B cell (primary cell): ENCODE data around the gene CPEB3. TPM values are rescaled to one million over a fixed set of nuclear protein-coding genes. Genes with fewer than 3 reads are reported as not detected.

Experiments
- ATAC-seq: fragments of 200-7000 bp; cut with Tn5 transposase; one replicate; pipeline ENCODE4 v1.10.0; 2021; ENCODE audit warnings: low read depth, mild to moderate bottlenecking, moderate number of reproducible peaks, moderate library complexity
- CTCF ChIA-PET: fragments of 350-600 bp; sonication (Branson Sonifier 250); formaldehyde crosslinking; loops from one replicate; lab custom pipeline; 2021; ENCODE audit warnings: antibody characterized with exemption, inconsistent platforms; lab: Charles Lee
- POLR2A ChIA-PET: fragments of 350-600 bp; sonication (Branson Sonifier 250); formaldehyde crosslinking; loops from one replicate; lab custom pipeline; 2021; ENCODE audit warnings: antibody characterized with exemption; lab: Charles Lee
- DNase-seq: peaks from one replicate; pipeline ENCODE4 v3.0.0; 2013
- H2AFZ ChIP-seq: 2 replicates; pipeline ENCODE4 v1.6.1; 2012; ENCODE audit warnings: mild to moderate bottlenecking, low read depth, low read length; ENCODE audit not compliant: insufficient read depth, poor library complexity, severe bottlenecking
- H3K27ac ChIP-seq, 2 donors: 1 replicate in 1 of 2; 2 replicates in 1 of 2; pipeline ENCODE4 v1.5.1; 2012 to 2013; ENCODE audit warnings: low read length in 2 of 2, mild to moderate bottlenecking in 2 of 2, moderate library complexity in 1 of 2
- H3K27me3 ChIP-seq, 4 experiments: fragments of 200-600 bp in 1 of 4; sonication (generic) in 1 of 4; replicated peaks in 1 of 4; 1 replicate in 2 of 4; 2 replicates in 2 of 4; pipeline versions ENCODE4 v1.6.1 to v1.7.0; 2013 to 2016; ENCODE audit warnings: low read length in 3 of 4, mild to moderate bottlenecking in 2 of 4, mixed read lengths in 1 of 4, moderate library complexity in 1 of 4; ENCODE audit not compliant: insufficient read depth in 4 of 4, control insufficient read depth in 3 of 4; ENCODE audit errors: control extremely low read depth in 1 of 4
- H3K36me3 ChIP-seq, 2 experiments: replicated peaks in 1 of 2; 1 replicate in 1 of 2; 2 replicates in 1 of 2; pipeline versions ENCODE4 v1.6.1 to v1.7.1; 2013; ENCODE audit warnings: low read length in 1 of 2; ENCODE audit not compliant: insufficient read depth in 2 of 2, control insufficient read depth in 1 of 2; ENCODE audit errors: control extremely low read depth in 1 of 2, extremely low read depth in 1 of 2
- H3K4me1 ChIP-seq, 2 donors: fragments of 200-600 bp in 1 of 2; sonication (generic) in 1 of 2; 1 replicate in 1 of 2; 2 replicates in 1 of 2; pipeline versions ENCODE4 v1.5.1 to v1.6.1; 2013 to 2017; ENCODE audit warnings: low read length in 2 of 2; ENCODE audit not compliant: control insufficient read depth in 2 of 2, insufficient read depth in 2 of 2
- H3K4me2 ChIP-seq: replicated peaks from 2 replicates; pipeline ENCODE3; 2012; ENCODE audit warnings: mild to moderate bottlenecking, low read depth, low read length; ENCODE audit not compliant: poor library complexity, severe bottlenecking
- H3K4me3 ChIP-seq, 5 experiments: fragments of 200-600 bp in 1 of 5; sonication (generic) in 1 of 5; 1 replicate in 3 of 5; 2 replicates in 2 of 5; pipeline versions ENCODE4 v1.5.1 to v1.7.0; 2011 to 2016; ENCODE audit warnings: low read length in 4 of 5, mild to moderate bottlenecking in 4 of 5, low read depth in 2 of 5, control low read depth in 1 of 5, moderate library complexity in 1 of 5; ENCODE audit not compliant: insufficient read depth in 1 of 5; ENCODE audit errors: control extremely low read depth in 1 of 5, extremely low read depth in 1 of 5
- H3K79me2 ChIP-seq: fragments of 200-600 bp; sonication (generic); one replicate; pipeline ENCODE4 v1.6.0; 2016; ENCODE audit warnings: low read length; ENCODE audit not compliant: control insufficient read depth, insufficient read depth
- H3K9ac ChIP-seq: fragments of 200-600 bp; sonication (generic); 2 replicates; pipeline ENCODE4 v1.6.1; 2017; ENCODE audit warnings: mild to moderate bottlenecking, low read length, moderate library complexity
- H3K9me3 ChIP-seq, 3 donors: one replicate each; pipeline versions ENCODE4 v1.6.1 to v1.7.1; 2013; ENCODE audit warnings: low read length in 2 of 3; ENCODE audit not compliant: control insufficient read depth in 2 of 3, insufficient read depth in 1 of 3; ENCODE audit errors: control extremely low read depth in 1 of 3
- H4K20me1 ChIP-seq: 2 replicates; pipeline ENCODE4 v1.6.0; 2012; ENCODE audit warnings: mild to moderate bottlenecking, low read length; ENCODE audit not compliant: insufficient read depth, control insufficient read depth, poor library complexity, severe bottlenecking
- H3K27ac Mint-ChIP-seq: one replicate; pipeline ENCODE4 v1.8.0; 2021; ENCODE audit warnings: mixed read lengths
- H3K27me3 Mint-ChIP-seq: one replicate; pipeline ENCODE4 v1.8.0; 2021; ENCODE audit warnings: mixed read lengths
- H3K4me1 Mint-ChIP-seq: one replicate; pipeline ENCODE4 v1.8.0; 2021; ENCODE audit warnings: mixed read lengths
- H3K4me3 Mint-ChIP-seq: one replicate; pipeline ENCODE4 v1.8.0; 2021; ENCODE audit warnings: mixed read lengths
- H3K9me3 Mint-ChIP-seq: one replicate; pipeline ENCODE4 v1.8.0; 2022; ENCODE audit warnings: mixed read lengths; ENCODE audit not compliant: insufficient read depth
- EZH2 ChIP-seq: IDR thresholded peaks from 2 replicates; pipeline ENCODE4 v1.6.1; 2012; ENCODE audit warnings: borderline replicate concordance, low read depth, mild to moderate bottlenecking, moderate library complexity, low read length; ENCODE audit not compliant: insufficient read depth, poor library complexity, severe bottlenecking
- WGBS: methylation state at CpG from one replicate; pipeline ENCODE4 v1.1.5; 2013; ENCODE audit warnings: missing lambda C conversion rate; ENCODE audit not compliant: insufficient coverage; 5-methylcytosine and 5-hydroxymethylcytosine counted together
- intact Hi-C: fragments of 100-400 bp; cut with micrococcal nuclease; formaldehyde crosslinking; loops from one replicate; pipeline ENCODE4 v1.10.0; 2022
- polyA plus RNA-seq: library from polyadenylated mRNA; depleted of rRNA; stranded (reverse); fragments of >200 nt; gene quantifications from 2 replicates; pipeline ENCODE4 v1.2.3, GENCODE V29; 2012
- total RNA-seq, 2 donors: library from RNA; stranded (reverse); fragments of 120-200 nt in 1 of 2; gene quantifications; 1 replicate in 1 of 2; 2 replicates in 1 of 2; pipeline versions ENCODE4 v1.2.3 to v1.2.4, GENCODE V29; 2013 to 2022
- TF ChIP-seq, protein P1 (sequence below): fragments of 200-600 bp; IDR thresholded peaks from one replicate; pipeline ENCODE4 v1.8.0; 2022; ENCODE audit warnings: antibody characterized with exemption, mild to moderate bottlenecking

The CPEB3 gene
- total and polyA plus RNA-seq, 2 donors (not counting 1 experiment from before 2014, with no cell fraction given) = 1.6 to 6.7 TPM

DNA sequence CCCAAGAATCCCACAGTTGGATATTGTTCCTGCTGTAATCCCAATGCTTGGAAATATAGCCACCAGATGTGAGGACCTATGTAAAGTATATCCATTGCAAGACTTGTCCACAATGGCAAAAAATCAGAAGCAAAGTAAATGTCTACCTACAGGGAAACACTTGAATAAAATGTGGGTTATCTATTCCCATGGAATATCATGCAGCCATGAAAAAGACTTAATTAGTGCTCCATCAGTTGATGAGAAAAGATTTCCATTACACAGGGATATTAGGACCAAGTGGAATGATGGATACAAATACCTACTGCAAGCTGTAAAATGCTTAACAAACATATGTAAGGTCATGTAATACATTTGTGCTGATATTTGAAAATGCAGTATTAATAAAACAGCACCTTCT, 236.1 kb downstream of the CPEB3 start:
- H3K27me3 Mint-ChIP-seq = no peaks in the 10 kb centered on the region
- no peaks in the 10 kb centered on the region for H3K27me3 ChIP-seq
- intact Hi-C loops = no loop called here
- ChIA-PET CTCF (no interaction called here), POLR2A (no interaction called here)
- DNase-seq (no peak), ATAC-seq (no peak)
- no peaks in the 10 kb centered on the region for H3K9me3 Mint-ChIP-seq
- H3K36me3 ChIP-seq = peaks cover 2 to 11% of the 10 kb centered on the region in 2 experiments
- H3K27ac Mint-ChIP-seq = no peak overlapping the region
- H3K4me3 ChIP-seq = no peak overlapping the region
- no peaks in the 10 kb centered on the region for H3K9me3 ChIP-seq
- no peak overlapping the region for H2AFZ ChIP-seq
- H3K4me1 Mint-ChIP-seq = no peaks in the 10 kb centered on the region
- no peak overlapping the region for H3K4me3 Mint-ChIP-seq
- no peak overlapping the region for H3K9ac ChIP-seq
- no peak overlapping the region for H3K27ac ChIP-seq
- H3K4me1 ChIP-seq = no peaks in the 10 kb centered on the region
- no peak overlapping the region for H3K4me2 ChIP-seq
- H3K79me2 ChIP-seq = no peaks in the 10 kb centered on the region
- H4K20me1 ChIP-seq = no peaks in the 10 kb centered on the region
- no peak for TF ChIP-seq EZH2
- TF ChIP-seq, protein P1, sequence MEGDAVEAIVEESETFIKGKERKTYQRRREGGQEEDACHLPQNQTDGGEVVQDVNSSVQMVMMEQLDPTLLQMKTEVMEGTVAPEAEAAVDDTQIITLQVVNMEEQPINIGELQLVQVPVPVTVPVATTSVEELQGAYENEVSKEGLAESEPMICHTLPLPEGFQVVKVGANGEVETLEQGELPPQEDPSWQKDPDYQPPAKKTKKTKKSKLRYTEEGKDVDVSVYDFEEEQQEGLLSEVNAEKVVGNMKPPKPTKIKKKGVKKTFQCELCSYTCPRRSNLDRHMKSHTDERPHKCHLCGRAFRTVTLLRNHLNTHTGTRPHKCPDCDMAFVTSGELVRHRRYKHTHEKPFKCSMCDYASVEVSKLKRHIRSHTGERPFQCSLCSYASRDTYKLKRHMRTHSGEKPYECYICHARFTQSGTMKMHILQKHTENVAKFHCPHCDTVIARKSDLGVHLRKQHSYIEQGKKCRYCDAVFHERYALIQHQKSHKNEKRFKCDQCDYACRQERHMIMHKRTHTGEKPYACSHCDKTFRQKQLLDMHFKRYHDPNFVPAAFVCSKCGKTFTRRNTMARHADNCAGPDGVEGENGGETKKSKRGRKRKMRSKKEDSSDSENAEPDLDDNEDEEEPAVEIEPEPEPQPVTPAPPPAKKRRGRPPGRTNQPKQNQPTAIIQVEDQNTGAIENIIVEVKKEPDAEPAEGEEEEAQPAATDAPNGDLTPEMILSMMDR = no peak

DNA sequence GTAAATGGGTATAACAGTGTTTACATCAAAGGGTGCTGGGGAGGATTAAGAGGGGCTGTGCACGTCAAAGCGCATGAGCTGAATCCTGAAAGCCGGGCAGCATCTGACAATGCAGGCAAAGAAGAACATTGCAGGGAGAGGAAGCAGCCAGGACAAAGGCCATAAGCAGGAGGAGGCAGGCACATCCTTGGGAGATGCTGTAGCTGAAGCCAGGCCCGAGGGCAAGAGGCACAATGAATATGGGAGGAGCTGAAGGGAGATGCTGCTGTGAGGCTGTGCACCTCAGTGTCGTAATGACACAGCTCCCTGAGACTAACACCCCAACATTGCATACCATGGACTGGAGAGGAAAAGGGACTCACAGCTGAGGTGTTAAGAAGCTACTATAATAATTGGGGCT, 238.1 kb downstream of the CPEB3 start:
- CTCF ChIA-PET = interaction anchor here (0.6 kb wide), 1 partner anchor 807 kb away, joined by 5 read pairs; no protein-coding TSS in a partner anchor

More for the DNA sequence above, 238.1 kb downstream of the CPEB3 start:
- no peak for ATAC-seq
- Histone ChIP-seq H3K4me1 (peaks cover 7 to 9% of the 10 kb centered on the region in 2 donors), H3K79me2 (no peaks in the 10 kb centered on the region), H3K9me3 (no peaks in the 10 kb centered on the region), H3K9ac (no peak overlapping the region), H4K20me1 (no peaks in the 10 kb centered on the region), H3K27ac (no peak overlapping the region), H2AFZ (no peak overlapping the region), H3K4me3 (no peak overlapping the region), H3K27me3 (no peaks in the 10 kb centered on the region), H3K4me2 (no peak overlapping the region), H3K36me3 (peaks cover 2 to 11% of the 10 kb centered on the region in 2 experiments)
- TF ChIP-seq, protein P1 = no peak
- TF ChIP-seq EZH2 = no peak
- Mint-ChIP-seq H3K27me3 (no peaks in the 10 kb centered on the region), H3K27ac (no peak overlapping the region), H3K4me1 (peaks cover 8% of the 10 kb centered on the region), H3K9me3 (no peaks in the 10 kb centered on the region), H3K4me3 (no peak overlapping the region)
- no peak for DNase-seq
- WGBS = 87% methylated on average over 4 of the region's 5 CpGs
- intact Hi-C loops = no loop called here
- POLR2A ChIA-PET = no interaction called here
